NOMO-1 (cell line): ENCODE results near the gene TSC22D1.

Experiments used
- DNase-seq, 2 experiments: peaks; one replicate each; lab custom pipeline; 2025; ENCODE audit not compliant: unreplicated experiment in 2 of 2; lab: John Stamatoyannopoulos, UW

The TSC22D1 gene

GRCh38 chr13:44412346-44412935, 163.7 kb downstream of the TSC22D1 start:
- DNase-seq, result no peak

DNA sequence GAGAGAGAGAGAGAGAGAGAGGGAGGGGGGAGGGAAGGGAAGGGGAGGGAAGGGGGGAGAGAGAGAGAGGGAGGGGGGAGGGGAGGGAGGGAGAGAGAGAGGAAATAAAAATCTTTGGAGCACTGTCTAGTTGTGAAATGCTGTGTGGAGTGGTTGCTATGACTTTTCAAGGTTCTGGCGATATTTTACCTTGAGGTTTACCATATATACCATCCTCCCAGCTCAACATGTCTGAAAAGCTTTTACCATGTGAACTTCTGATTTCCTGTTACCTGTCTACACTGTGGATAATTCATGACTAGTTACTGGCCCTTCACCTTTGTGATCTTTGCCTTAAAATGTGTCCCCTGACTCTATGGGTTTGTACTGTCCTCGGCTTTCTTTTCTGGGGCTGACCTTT, 164.3 kb downstream of the TSC22D1 start:
- DNase-seq, result no peak

DNA sequence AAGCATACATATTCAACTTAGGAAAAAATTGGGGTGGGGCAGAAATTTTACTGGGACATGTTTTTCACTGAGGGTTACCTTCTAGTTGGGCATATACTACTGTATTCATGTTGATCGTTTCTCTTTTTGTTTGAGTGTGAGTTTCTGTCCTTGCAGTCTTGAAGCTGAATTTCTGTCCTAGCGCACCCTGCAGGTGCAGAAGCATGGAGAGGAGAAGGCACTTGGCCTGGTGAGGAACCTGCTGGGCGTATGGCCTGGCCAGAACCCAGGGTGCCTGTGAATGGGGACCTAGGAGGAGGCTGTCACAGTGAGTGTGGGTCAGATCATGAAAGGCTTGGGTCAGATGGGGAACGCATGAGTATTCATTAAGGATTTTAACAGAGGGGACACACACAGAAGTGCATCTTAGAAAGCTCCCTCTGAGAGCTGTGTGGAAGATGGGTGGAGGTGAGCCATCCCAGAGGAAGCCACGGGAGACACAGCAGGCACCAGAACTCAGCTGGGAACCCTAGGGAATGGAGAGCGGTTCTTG, 165.7 kb downstream of the TSC22D1 start:
- no peak for DNase-seq

GRCh38 chr13:44409595-44409994, 166.5 kb downstream of the TSC22D1 start:
- no peak for DNase-seq

DNA sequence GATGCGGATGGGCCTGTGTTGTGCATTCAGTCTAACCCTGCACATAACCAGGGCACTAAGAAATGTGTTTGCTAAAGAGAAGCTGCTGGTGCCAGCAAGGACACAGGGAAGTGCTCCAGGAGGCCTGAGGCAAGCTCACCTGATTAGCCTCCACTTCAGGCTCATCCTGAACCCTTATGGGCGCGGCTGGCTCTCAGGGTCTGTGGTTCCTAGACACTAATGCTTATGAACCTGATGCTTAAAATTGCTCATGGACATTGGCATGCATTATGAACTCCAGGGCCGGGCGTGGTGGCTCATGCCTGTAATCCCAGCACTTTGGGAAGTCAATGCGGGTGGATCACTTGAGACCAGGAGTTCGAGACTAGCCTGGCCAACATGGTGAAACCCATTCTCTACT, 168.2 kb downstream of the TSC22D1 start:
- no peak for DNase-seq

- no peak for DNase-seq
Measured at GRCh38 chr13:44407379-44407778, 168.8 kb downstream of the TSC22D1 start.

DNA sequence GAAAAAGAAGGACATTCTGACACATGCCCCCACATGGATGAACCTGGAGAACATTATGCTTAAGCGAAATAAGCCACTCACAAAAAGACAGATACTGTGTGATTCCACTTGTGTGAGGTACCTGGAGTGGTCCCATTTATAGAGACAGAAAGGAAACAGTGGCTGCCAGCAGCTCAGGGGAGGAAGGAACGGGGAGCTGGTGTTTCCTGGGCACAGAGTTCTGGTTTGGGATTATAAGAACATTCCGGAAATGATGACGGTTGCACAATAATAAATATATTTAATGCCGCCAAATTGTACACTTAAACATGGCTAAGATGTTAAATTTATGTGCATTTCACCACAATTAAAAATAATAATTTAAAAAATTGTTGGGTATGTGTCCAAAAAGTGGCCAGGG, 169.5 kb downstream of the TSC22D1 start:
- DNase-seq, result no peak

DNA sequence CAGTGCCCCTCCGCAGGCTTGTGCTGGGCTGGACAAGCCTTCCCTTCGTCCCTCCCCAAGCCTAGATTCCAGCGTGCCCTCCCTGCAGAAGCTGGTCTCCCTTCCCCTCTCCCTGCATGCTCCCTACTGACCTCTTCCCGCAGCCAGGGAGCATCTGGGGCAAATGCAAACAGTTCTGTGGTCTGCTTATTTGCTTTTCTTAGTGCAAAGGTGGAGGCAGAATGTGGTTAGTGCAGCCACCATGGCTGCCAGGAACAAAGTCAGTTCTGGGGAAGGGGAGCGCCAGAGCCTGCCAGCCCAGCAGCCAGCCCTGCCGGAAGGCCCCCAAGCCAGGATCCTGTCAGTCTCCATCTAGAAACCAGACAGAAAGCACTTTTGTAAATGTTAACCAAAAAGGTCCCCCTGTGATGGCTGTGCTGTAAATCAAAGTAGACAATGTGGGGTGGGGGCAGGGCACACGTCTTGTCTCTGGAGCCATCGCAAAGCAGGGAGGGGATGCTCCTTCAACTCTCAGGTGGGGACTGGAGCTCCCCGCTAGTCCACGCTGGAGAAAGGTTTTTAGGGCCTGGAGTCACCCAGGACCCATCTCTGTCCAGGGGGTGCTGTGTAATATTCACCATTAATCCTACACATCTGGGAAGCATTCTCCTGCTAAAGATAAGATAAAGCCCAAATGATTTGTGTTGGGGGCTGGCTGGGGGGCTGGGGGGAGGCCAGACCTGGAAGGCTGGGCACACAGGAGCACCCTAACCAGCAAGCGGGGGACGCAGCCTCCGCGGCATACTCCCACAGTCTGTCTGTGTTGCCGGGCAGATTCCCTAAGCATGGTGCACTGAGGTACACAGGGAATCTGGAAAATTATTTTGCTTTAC, 171.6 kb downstream of the TSC22D1 start:
- no peak for DNase-seq

GRCh38 chr13:44403461-44404056, 172.6 kb downstream of the TSC22D1 start:
- no peak for DNase-seq

DNA sequence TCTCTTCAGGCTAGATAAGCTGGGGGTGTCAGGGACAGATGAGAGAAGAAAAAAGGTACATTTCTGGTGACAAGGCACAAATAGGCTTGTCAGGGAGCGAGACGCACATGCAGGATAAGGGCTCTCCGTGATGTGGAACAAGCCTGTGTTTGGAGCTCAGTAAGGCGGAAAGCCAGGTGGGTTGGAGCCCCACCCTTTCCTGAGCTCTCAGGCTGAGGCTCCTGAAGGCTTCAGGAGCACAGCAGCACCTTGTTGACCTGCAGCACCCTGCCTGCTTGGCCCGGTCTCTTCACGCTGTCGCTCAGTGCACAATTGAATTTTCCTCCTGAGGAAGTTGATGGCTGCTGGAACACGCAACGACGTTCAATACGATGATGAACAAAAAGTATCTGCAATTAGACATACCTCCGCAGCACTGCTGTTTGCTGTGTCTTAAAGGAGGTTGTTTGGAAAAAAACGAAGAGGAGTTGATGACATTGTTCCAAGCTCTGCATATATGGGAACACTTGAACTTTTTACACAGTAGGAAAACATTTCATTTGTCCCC, 173.2 kb downstream of the TSC22D1 start:
- no peak for DNase-seq

GRCh38 chr13:44401577-44401976, 174.6 kb downstream of the TSC22D1 start:
- DNase-seq, result no peak

GRCh38 chr13:44400736-44401135, 175.4 kb downstream of the TSC22D1 start:
- no peak for DNase-seq

GRCh38 chr13:44399074-44399473, 177.1 kb downstream of the TSC22D1 start:
- no peak for DNase-seq

DNA sequence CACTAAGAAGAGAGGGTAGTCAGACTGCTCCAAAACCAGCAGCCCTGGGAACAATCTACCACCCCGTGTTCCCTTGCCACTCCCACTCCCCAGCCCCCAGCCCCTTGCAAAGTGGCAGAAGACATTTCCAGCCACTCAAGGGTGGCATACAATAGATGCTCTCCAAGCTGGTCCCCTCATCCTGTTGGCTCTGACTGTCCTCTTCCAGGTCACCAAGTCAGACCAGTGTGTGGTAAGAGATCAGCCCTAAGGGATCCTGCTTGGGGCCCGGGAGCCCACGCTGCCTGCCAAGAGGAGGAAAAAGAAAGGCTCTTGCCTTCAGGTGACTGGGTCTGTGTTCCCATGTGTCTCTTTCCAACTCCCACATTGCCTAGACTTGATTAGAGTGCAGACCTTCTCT, 177.5 kb downstream of the TSC22D1 start:
- no peak for DNase-seq

DNA sequence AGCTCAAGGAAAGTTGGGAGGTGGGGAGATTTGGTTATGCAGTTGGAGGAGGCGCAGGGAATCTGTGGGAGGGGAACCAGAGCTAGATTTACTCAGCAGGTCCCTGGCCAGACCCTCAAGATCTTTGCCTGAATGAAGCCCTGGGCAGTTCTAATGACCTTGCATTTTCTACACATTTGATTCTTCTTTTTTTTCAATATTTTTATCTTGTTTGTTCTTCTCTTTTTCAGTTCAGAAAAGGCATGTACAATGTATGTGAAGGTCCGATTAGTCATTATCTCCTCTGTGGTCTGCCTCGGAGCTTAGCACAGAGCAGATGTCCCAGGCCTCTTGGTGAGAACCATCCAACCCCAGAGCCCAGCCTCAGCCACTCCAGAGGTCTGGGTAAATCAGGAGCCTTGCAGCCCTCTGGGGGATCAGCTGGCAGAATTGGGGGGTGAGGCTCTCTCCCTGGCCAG, 178.3 kb downstream of the TSC22D1 start:
- no peak for DNase-seq

- DNase-seq, result no peak
Measured at GRCh38 chr13:44396701-44397580, 179.2 kb downstream of the TSC22D1 start.

- DNase-seq, result no peak
Measured at GRCh38 chr13:44395976-44396694, 180.0 kb downstream of the TSC22D1 start.

DNA sequence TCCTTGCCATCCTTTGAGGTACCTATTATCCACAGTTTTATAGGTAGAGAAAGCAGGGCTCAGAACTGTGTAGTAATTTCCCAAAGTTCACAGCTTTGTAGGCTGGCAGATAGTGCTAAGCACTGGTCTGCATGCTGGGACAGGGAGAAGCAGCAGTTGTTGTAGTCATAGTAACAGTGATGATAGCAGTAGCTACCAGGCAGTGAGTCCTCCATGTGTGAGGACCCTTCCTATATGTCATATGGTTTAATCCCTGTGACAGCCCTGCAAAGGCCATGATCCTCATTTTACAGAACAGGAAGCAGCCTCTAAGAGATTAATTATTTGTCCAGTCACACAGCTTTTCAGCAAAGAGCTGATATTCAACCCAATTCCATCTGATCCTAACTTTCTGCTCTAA, 181.5 kb downstream of the TSC22D1 start:
- no peak for DNase-seq

DNA sequence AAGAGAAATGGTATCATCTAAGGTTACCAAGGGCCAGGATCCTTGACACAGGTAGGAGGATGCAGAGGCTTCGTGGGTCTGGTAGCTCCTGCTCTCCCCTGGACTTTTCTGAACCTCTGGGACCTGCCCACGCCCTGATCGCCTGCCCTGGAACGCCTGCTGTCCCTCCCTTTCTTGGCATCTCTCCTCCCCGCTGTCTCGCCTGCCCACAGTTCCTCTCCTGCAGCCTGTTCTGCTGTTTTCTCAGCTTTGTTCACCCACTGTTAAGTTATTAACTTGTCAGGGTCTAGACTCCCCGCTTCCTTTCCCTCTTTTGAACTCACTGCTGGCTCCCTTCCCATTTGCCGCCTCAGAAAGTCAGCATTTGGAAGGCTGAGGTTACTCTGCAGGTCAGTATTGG, 182.7 kb downstream of the TSC22D1 start:
- no peak for DNase-seq

- no peak for DNase-seq
Measured at GRCh38 chr13:44389876-44390275, 186.3 kb downstream of the TSC22D1 start.
